Uterus (tissue), 4 donors: ENCODE data around the gene PAQR8. TPM values are rescaled to one million over a fixed set of nuclear protein-coding genes. Genes with fewer than 3 reads are reported as not detected.

ENCODE experiments used
- DNase-seq, 2 donors: peaks; one replicate each; pipeline ENCODE4 v3.0.0-alpha.2; 2019 to 2020
- H3K27ac ChIP-seq, 2 donors: fragments of 200-600 bp; sonication (generic); 1 replicate in 1 of 2; 2 replicates in 1 of 2; pipeline ENCODE4 v1.5.1; 2016 to 2018
- H3K27me3 ChIP-seq, 2 donors: fragments of 200-600 bp; sonication (generic); one replicate each; pipeline ENCODE4 v1.5.1; 2018 to 2019; ENCODE audit warnings: control low read depth in 1 of 2
- H3K36me3 ChIP-seq, 2 donors: fragments of 200-600 bp; sonication (generic); one replicate each; pipeline ENCODE4 v1.5.1; 2019; ENCODE audit warnings: control low read depth in 1 of 2
- H3K4me1 ChIP-seq, 2 donors: fragments of 200-600 bp; sonication (generic); one replicate each; pipeline ENCODE4 v1.5.1; 2018 to 2019; ENCODE audit warnings: control low read depth in 1 of 2
- H3K4me3 ChIP-seq, 2 donors: fragments of 200-600 bp; sonication (generic); 1 replicate in 1 of 2; 2 replicates in 1 of 2; pipeline ENCODE4 v1.5.1; 2018 to 2019; ENCODE audit warnings: mild to moderate bottlenecking in 1 of 2
- H3K9me3 ChIP-seq, 2 donors: fragments of 200-600 bp; sonication (generic); one replicate each; pipeline ENCODE4 v1.5.1; 2019; ENCODE audit warnings: control low read depth in 1 of 2
- POLR2A ChIP-seq, 2 donors: fragments of 450-650 bp; IDR thresholded peaks; one replicate each; pipeline ENCODE4 v1.6.1; 2016; ENCODE audit warnings: antibody characterized with exemption in 2 of 2, mild to moderate bottlenecking in 1 of 2, moderate library complexity in 1 of 2
- intact Hi-C: fragments of 100-400 bp; cut with DNase I; formaldehyde crosslinking; loops from one replicate; pipeline ENCODE4 v1.15.1; 2023; ENCODE audit warnings: low total_unique reads
- total RNA-seq, 4 donors: library from RNA; depleted of rRNA in 3 of 4; stranded (reverse); fragments of >200 nt in 3 of 4; gene quantifications; one replicate each; pipeline versions ENCODE4 v1.1.0 to v1.2.4, GENCODE V29; 2014 to 2023
- TF ChIP-seq, protein P1 (sequence below), 4 experiments: fragments of 200-600 bp in 2 of 4; fragments of 450-650 bp in 2 of 4; sonication (generic) in 2 of 4; IDR thresholded peaks; one replicate each; pipeline ENCODE4 v1.5.1; 2016 to 2019; ENCODE audit warnings: antibody characterized with exemption in 4 of 4, mild to moderate bottlenecking in 2 of 4, moderate library complexity in 1 of 4
- donor health status: DM: yes; HTN: yes; CAD: no.

PAQR8 gene
- total RNA-seq, 4 donors from 2014 or later: 12.3 to 24.7 (median 13.9) TPM

DNA sequence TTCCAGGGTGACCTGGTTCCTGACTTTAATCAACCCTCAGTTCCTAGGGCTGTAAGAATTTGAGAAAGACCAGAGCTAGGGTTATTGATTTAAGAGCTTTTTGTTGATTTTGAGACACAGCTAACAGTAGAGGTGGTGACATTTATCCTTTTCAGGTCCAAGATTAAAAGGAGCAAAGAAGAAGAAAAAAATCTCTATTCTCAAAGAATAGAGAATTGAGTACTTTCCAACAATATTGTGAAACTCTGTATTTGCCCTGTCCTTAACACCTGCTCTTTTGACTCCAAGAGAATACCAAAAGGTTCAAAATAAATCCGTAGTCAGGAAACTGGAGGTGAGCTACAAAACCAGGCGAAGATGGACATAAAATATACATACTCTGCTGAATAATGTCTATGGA is 7.3 kb downstream of the PAQR8 start:
- intact Hi-C loops: no loop called here
- Histone ChIP-seq H3K27me3 (no peaks in the 10 kb centered on the region), H3K27ac (no peak overlapping the region), H3K4me1 (no peaks in the 10 kb centered on the region), H3K9me3 (no peaks in the 10 kb centered on the region), H3K4me3 (no peak overlapping the region), H3K36me3 (no peaks in the 10 kb centered on the region)
- TF ChIP-seq, protein P1, sequence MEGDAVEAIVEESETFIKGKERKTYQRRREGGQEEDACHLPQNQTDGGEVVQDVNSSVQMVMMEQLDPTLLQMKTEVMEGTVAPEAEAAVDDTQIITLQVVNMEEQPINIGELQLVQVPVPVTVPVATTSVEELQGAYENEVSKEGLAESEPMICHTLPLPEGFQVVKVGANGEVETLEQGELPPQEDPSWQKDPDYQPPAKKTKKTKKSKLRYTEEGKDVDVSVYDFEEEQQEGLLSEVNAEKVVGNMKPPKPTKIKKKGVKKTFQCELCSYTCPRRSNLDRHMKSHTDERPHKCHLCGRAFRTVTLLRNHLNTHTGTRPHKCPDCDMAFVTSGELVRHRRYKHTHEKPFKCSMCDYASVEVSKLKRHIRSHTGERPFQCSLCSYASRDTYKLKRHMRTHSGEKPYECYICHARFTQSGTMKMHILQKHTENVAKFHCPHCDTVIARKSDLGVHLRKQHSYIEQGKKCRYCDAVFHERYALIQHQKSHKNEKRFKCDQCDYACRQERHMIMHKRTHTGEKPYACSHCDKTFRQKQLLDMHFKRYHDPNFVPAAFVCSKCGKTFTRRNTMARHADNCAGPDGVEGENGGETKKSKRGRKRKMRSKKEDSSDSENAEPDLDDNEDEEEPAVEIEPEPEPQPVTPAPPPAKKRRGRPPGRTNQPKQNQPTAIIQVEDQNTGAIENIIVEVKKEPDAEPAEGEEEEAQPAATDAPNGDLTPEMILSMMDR (IDR thresholded peaks at IDR 0.05): no peak
- no peak for TF ChIP-seq POLR2A (IDR thresholded peaks at IDR 0.05)
- DNase-seq: no peak

DNA sequence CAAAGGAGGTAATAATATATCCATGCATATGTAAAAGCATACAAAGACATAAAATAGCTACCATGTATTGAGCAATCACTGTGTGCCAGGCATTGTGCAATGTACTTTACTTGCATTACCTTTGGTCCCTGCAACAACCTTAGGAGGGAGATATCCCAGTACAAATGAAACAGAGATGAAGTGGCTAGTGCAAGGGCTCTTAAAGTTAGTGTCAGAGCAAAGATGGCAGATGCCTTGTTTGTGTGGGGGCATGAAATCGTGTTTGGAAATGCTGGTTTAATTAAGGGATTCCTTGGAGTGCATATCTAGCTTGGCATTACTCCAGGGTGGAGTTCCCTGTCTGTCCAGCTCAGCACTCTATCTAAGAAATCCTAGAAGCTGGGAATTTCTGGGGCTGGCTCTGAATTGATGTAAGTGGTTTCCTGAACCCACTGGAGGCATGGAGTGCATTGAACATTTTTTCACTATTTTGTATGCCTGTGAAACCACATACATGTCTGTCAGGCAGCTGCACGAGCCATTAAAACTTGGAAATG is 9.8 kb downstream of the PAQR8 start:
- intact Hi-C loops: no loop called here
- TF ChIP-seq POLR2A (IDR thresholded peaks at IDR 0.05): no peak
- TF ChIP-seq, protein P1 (IDR thresholded peaks at IDR 0.05): no peak
- no peak overlapping the region for H3K27ac ChIP-seq
- H3K4me3 ChIP-seq: no peak overlapping the region
- H3K4me1 ChIP-seq: no peaks in the 10 kb centered on the region
- no peak for DNase-seq
- H3K36me3 ChIP-seq: no peaks in the 10 kb centered on the region
- no peaks in the 10 kb centered on the region for H3K27me3 ChIP-seq
- H3K9me3 ChIP-seq: no peaks in the 10 kb centered on the region

DNA sequence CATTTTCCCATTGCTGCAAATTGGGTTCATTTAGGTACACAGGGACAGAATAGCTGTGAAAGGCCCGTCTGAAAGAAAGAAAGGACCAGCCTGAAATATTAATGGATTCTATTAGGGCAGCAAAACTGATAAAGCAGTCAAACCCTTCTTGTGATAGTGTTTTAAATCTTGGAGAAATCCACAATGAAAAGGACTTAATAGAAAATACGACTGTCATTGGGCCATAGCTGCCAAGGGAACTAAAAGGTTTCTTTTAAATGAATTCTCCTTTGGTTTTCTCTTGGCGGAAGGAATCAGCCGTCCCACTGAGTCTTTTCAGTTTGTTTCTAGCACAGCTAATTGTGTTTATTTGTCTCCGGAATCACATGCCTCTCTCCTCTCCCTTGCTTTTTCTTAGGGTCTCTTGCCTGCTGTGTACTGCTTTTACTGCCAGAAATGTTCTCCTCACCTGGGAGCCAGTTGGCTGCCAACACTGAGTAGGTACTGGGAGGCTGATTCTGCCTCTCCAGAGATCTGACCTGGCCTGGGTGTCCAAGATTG is 11.3 kb downstream of the PAQR8 start:
- DNase-seq: no peak
- H3K4me3 ChIP-seq: no peak overlapping the region
- H3K9me3 ChIP-seq: no peaks in the 10 kb centered on the region
- no peaks in the 10 kb centered on the region for H3K36me3 ChIP-seq
- intact Hi-C loops: no loop called here
- H3K27me3 ChIP-seq: no peaks in the 10 kb centered on the region
- no peak for TF ChIP-seq POLR2A (IDR thresholded peaks at IDR 0.05)
- TF ChIP-seq, protein P1 (IDR thresholded peaks at IDR 0.05): no peak
- H3K4me1 ChIP-seq: no peaks in the 10 kb centered on the region
- no peak overlapping the region for H3K27ac ChIP-seq

DNA sequence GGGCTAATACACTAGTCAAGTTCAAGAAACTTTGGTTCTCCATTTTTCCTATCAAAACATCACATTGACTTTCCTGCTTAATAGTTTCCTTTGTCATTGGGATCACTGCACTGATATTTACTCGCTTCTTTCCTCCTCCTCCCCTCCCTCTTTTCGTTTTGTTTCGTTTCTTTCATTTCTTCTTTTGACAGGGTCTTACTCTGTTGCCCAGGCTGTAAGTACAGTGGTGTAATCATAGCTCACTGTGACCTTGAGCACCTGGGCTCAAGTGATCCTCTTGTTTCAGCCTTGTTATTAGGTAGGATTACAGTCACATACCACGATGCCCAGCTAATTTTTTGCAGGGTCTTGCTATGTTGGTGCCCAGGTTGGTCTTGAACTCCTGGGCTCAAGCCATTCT is 12.3 kb downstream of the PAQR8 start:
- Histone ChIP-seq H3K27ac (no peak overlapping the region), H3K36me3 (no peaks in the 10 kb centered on the region), H3K9me3 (no peaks in the 10 kb centered on the region), H3K4me3 (no peak overlapping the region), H3K4me1 (no peaks in the 10 kb centered on the region), H3K27me3 (no peaks in the 10 kb centered on the region)
- no peak for DNase-seq
- intact Hi-C loops: no loop called here
- TF ChIP-seq, protein P1 (IDR thresholded peaks at IDR 0.05): no peak
- no peak for TF ChIP-seq POLR2A (IDR thresholded peaks at IDR 0.05)

DNA sequence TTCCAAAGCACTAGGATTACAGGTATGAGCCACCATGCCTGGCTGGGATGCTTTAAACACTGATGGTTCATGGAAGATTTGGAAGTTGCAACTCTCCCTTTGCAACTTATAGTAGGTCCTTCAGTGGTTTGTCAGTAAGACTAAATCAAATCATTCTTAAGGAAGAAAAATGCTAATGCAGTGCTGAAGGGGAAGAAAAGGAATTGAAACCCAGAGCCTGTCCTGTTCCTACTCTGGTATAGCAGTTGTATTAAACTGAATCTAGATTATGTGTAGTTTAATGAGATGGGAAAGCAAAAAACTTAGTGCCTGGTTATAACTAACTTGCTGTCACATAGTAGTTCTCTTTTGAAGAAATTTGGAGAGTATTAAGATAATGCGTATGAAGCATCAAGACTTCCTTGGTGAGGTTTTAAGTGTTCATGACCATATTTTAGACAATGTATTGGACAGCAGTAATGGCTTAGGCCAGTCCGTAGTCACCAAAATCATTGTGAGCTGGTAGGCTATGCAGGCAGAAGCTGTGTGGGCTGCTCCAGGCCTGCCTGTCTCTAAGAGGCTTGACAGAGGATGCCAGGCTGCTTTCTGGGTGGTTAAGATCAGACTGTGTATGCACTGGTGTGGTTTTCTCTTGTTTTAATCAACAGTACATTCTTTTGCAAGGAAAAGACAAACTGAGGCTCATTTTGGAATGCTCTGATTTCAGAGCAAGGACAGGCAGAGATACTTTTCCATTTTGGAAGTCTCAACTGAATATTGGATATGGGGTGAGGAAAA is 14.0 kb downstream of the PAQR8 start:
- intact Hi-C loops: no loop called here
- Histone ChIP-seq H3K9me3 (no peaks in the 10 kb centered on the region), H3K27me3 (no peaks in the 10 kb centered on the region), H3K4me1 (no peaks in the 10 kb centered on the region), H3K4me3 (no peak overlapping the region), H3K27ac (no peak overlapping the region), H3K36me3 (no peaks in the 10 kb centered on the region)
- no peak for DNase-seq
- TF ChIP-seq, protein P1 (IDR thresholded peaks at IDR 0.05): no peak
- TF ChIP-seq POLR2A (IDR thresholded peaks at IDR 0.05): no peak
